Smooth muscle cell (in vitro differentiated cells): ENCODE data around the gene CFAP90. TPM values are rescaled to one million over a fixed set of nuclear protein-coding genes. Genes with fewer than 3 reads are reported as not detected.
A peak's percentile ranks its signal among the peaks of the same experiment; 100 is the strongest.

ENCODE experiments used
- DNase-seq: peaks from one replicate; lab custom pipeline; 2025; ENCODE audit not compliant: unreplicated experiment; lab: John Stamatoyannopoulos, UW
- H2AFZ ChIP-seq: fragments of 200-600 bp; sonication (generic); 2 replicates; pipeline ENCODE4 v1.6.0; 2016; ENCODE audit warnings: antibody characterized with exemption, low read depth, mild to moderate bottlenecking
- H3F3A ChIP-seq: fragments of 200-600 bp; sonication (generic); 2 replicates; pipeline ENCODE4 v1.6.0; 2017; ENCODE audit warnings: antibody characterized with exemption, low read depth
- H3K27ac ChIP-seq: fragments of 200-600 bp; sonication (generic); 2 replicates; pipeline ENCODE4 v1.5.1; 2016; ENCODE audit warnings: low read depth, mild to moderate bottlenecking
- H3K27me3 ChIP-seq: fragments of 200-600 bp; sonication (generic); 2 replicates; pipeline ENCODE4 v1.6.1; 2016; ENCODE audit warnings: low read depth, mild to moderate bottlenecking
- H3K36me3 ChIP-seq: fragments of 200-600 bp; sonication (generic); 2 replicates; pipeline ENCODE4 v1.5.1; 2016; ENCODE audit warnings: low read depth
- H3K4me1 ChIP-seq: fragments of 200-600 bp; sonication (generic); 2 replicates; pipeline ENCODE4 v1.5.1; 2016; ENCODE audit warnings: low read depth
- H3K4me2 ChIP-seq: fragments of 200-600 bp; sonication (generic); 2 replicates; pipeline ENCODE4 v1.6.0; 2016; ENCODE audit warnings: mild to moderate bottlenecking
- H3K4me3 ChIP-seq: fragments of 200-600 bp; sonication (generic); 2 replicates; pipeline ENCODE4 v1.5.1; 2016; ENCODE audit warnings: mild to moderate bottlenecking
- H3K79me2 ChIP-seq: fragments of 200-600 bp; sonication (generic); 2 replicates; pipeline ENCODE4 v1.6.0; 2016; ENCODE audit warnings: low read depth, mild to moderate bottlenecking
- H3K9ac ChIP-seq: fragments of 200-600 bp; sonication (generic); 2 replicates; pipeline ENCODE4 v1.6.0; 2016; ENCODE audit warnings: low read depth
- H3K9me3 ChIP-seq: fragments of 200-600 bp; sonication (generic); replicated peaks from 2 replicates; pipeline ENCODE4 v1.5.1; 2016; ENCODE audit warnings: low read depth
- H4K20me1 ChIP-seq: fragments of 200-600 bp; sonication (generic); 2 replicates; pipeline ENCODE4 v1.6.0; 2016; ENCODE audit warnings: low read depth
- WGBS: methylation state at CpG from one replicate; pipeline ENCODE4 v1.1.7; 2016; ENCODE audit warnings: low lambda C conversion rate; 5-methylcytosine and 5-hydroxymethylcytosine counted together
- polyA plus RNA-seq: library from polyadenylated mRNA; unstranded; fragments of >200 nt; fragmentation: Nextera tagmentation; extraction: Ambion mirVana; gene quantifications from 2 replicates; pipeline ENCODE4 v1.2.1, GENCODE V29; 2016
- total RNA-seq: library from RNA; depleted of rRNA; stranded (reverse); fragments of >200 nt; gene quantifications from 2 replicates; pipeline ENCODE4 v1.2.3, GENCODE V29; 2014
- TF ChIP-seq, protein P1 (sequence below): fragments of 200-600 bp; sonication (generic); IDR thresholded peaks from 2 replicates; pipeline ENCODE4 v1.5.1; 2017; ENCODE audit warnings: borderline replicate concordance, mild to moderate bottlenecking, antibody characterized with exemption; ENCODE audit not compliant: insufficient read depth, poor library complexity, severe bottlenecking

Gene CFAP90
- total and polyA plus RNA-seq, 2 experiments from 2014 or later = 0.22 to 0.82 TPM

DNA sequence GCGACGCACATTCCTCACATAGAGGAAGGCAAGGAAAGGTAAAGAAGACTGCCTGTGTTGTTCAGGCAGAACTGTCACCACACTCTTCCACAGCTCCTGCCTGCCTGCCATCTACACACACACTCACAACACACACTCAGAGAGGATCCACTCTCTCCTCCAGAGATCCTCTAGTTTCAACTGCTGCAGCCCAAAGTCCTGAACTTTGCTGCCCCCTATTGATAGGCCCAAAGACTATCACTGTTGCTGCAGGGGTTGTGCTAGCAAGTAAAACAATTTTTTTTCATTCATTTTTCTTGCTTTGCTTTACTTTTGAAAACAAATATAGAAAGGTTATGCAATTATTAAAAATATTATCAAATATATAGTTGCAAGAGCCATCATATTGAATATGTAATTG is 5.9 kb upstream of the CFAP90 start:
- no peaks in the 10 kb centered on the region for H3K4me1 ChIP-seq
- WGBS = 96% methylated on average over 2 of the region's 2 CpGs

DNA sequence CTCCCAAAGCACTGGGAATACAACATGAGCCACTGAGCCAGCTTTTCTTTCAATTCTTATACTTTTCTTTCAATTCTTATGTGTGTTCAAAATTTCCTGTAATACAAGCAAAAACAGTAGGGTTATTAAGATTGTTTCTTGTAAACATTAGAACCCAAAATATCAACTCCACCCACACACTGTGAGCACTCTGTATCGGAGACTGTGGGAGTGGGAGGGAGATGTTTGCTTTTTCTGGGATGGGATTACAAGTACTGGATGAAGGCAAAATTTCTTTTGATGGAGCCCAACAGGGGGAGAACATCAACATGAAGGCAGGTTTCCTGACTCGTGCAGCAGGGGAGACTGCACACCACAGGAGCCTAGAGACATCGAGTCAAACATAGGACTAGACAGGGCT is 4.7 kb upstream of the CFAP90 start:
- Histone ChIP-seq H3K4me1 (no peaks in the 10 kb centered on the region), H3K27me3 (no peaks in the 10 kb centered on the region), H4K20me1 (no peaks in the 10 kb centered on the region), H3K9ac (no peak overlapping the region), H3K79me2 (no peaks in the 10 kb centered on the region), H3K4me3 (no peak overlapping the region), H3K4me2 (no peak overlapping the region), H2AFZ (no peak overlapping the region), H3K36me3 (no peaks in the 10 kb centered on the region), H3F3A (no peaks in the 10 kb centered on the region), H3K9me3 (no peaks in the 10 kb centered on the region), H3K27ac (no peak overlapping the region)
- WGBS = 57% methylated on average over 3 of the region's 3 CpGs
- TF ChIP-seq, protein P1, sequence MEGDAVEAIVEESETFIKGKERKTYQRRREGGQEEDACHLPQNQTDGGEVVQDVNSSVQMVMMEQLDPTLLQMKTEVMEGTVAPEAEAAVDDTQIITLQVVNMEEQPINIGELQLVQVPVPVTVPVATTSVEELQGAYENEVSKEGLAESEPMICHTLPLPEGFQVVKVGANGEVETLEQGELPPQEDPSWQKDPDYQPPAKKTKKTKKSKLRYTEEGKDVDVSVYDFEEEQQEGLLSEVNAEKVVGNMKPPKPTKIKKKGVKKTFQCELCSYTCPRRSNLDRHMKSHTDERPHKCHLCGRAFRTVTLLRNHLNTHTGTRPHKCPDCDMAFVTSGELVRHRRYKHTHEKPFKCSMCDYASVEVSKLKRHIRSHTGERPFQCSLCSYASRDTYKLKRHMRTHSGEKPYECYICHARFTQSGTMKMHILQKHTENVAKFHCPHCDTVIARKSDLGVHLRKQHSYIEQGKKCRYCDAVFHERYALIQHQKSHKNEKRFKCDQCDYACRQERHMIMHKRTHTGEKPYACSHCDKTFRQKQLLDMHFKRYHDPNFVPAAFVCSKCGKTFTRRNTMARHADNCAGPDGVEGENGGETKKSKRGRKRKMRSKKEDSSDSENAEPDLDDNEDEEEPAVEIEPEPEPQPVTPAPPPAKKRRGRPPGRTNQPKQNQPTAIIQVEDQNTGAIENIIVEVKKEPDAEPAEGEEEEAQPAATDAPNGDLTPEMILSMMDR = no peak
- DNase-seq = no peak

More for the DNA sequence above, 5.9 kb upstream of the CFAP90 start:
- Histone ChIP-seq H2AFZ (no peak overlapping the region), H3K9me3 (no peaks in the 10 kb centered on the region), H3K4me2 (no peak overlapping the region), H4K20me1 (no peaks in the 10 kb centered on the region), H3K27me3 (no peaks in the 10 kb centered on the region), H3K79me2 (no peaks in the 10 kb centered on the region), H3K36me3 (no peaks in the 10 kb centered on the region), H3F3A (no peaks in the 10 kb centered on the region), H3K9ac (no peak overlapping the region), H3K27ac (no peak overlapping the region), H3K4me3 (no peak overlapping the region)
- DNase-seq = no peak
- TF ChIP-seq, protein P1 = peak; percentile 51

DNA sequence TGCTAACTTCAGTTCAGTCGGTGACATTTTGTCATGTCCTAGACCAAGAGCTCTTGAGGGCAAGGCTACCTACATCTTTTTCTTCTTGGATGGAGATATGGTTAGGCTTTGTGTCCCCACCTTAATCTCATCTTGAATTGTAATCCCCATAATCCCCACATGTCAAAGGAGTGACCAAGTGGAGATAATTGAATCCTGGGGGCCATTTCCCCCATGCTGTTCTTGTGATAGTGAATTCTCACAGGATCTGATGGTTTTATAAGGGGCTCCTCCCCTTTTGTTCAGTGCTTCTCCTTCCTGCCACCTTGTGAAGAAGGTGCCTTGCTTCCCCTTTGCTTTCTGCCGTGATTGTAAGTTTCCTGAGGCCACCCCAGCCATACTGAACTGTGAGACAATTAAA is 2.1 kb upstream of the CFAP90 start:
- H3K79me2 ChIP-seq = no peaks in the 10 kb centered on the region
- H4K20me1 ChIP-seq = no peaks in the 10 kb centered on the region
- TF ChIP-seq, protein P1 = no peak
- no peak overlapping the region for H3K4me2 ChIP-seq
- H3K4me3 ChIP-seq = no peak overlapping the region
- H3K4me1 ChIP-seq = no peaks in the 10 kb centered on the region
- H3K9me3 ChIP-seq = no peaks in the 10 kb centered on the region
- H3K27me3 ChIP-seq = no peaks in the 10 kb centered on the region
- no peaks in the 10 kb centered on the region for H3F3A ChIP-seq
- 95% methylated on average over 2 of the region's 2 CpGs for WGBS
- no peak overlapping the region for H3K9ac ChIP-seq
- H3K36me3 ChIP-seq = no peaks in the 10 kb centered on the region
- no peak overlapping the region for H3K27ac ChIP-seq
- DNase-seq = no peak
- H2AFZ ChIP-seq = no peak overlapping the region

DNA sequence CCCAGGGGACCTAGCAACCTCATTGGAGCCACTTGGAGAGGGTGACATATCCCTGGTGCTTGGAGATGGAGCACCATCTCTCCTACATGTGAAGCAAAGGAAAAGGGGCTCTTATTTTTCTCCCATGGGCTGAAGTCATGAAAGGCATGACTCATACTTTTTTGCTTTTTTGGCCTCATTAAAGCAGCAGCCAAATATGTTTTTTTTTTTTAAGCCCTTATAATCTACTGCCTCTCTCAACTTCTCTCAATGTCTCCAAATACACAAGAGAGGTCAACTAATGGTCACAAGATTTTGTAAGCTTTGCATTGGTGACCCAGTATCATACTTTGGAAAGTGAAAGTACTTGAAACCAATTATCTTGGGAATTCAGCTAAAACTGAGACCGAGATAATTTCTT is 1.6 kb upstream of the CFAP90 start:
- no peaks in the 10 kb centered on the region for H3K27me3 ChIP-seq
- no peak overlapping the region for H3K9ac ChIP-seq
- DNase-seq = no peak
- no peak overlapping the region for H3K4me2 ChIP-seq
- no peaks in the 10 kb centered on the region for H3F3A ChIP-seq
- no peaks in the 10 kb centered on the region for H3K36me3 ChIP-seq
- no peak overlapping the region for H3K27ac ChIP-seq
- no peak overlapping the region for H2AFZ ChIP-seq
- H3K4me3 ChIP-seq = no peak overlapping the region
- H3K79me2 ChIP-seq = no peaks in the 10 kb centered on the region
- TF ChIP-seq, protein P1 = no peak
- 100% methylated on average over 1 of the region's 1 CpG for WGBS
- H3K4me1 ChIP-seq = no peaks in the 10 kb centered on the region
- no peaks in the 10 kb centered on the region for H3K9me3 ChIP-seq
- H4K20me1 ChIP-seq = no peaks in the 10 kb centered on the region
